Measurements from ENCODE around the gene ATP11A.

Gene ATP11A

DNA sequence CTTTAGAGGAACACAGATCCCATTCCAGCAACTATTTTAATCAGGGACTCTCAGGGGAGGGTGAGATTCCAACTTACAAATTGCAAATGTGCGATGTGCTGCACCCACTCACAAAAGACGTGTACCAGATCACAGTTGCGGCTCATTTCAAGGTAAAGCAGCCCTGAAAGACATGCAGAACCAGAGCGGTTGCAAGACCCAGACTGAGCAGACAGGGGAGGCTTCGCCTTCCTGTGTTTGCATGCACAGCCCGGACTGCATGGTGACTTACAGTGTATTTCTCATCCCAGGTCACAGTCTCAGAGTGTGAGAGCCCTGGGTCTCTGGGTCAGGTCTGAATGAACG, 84.6 kb downstream of the ATP11A start:
- ATAC-seq (ENCODE audit: insufficient read depth, low read depth), result no peak
- no peak for TF ChIP-seq EZH2 (IDR thresholded peaks at IDR 0.05; ENCODE audit: borderline replicate concordance, low read depth, low read length, severe bottlenecking)
- TF ChIP-seq, protein P1, sequence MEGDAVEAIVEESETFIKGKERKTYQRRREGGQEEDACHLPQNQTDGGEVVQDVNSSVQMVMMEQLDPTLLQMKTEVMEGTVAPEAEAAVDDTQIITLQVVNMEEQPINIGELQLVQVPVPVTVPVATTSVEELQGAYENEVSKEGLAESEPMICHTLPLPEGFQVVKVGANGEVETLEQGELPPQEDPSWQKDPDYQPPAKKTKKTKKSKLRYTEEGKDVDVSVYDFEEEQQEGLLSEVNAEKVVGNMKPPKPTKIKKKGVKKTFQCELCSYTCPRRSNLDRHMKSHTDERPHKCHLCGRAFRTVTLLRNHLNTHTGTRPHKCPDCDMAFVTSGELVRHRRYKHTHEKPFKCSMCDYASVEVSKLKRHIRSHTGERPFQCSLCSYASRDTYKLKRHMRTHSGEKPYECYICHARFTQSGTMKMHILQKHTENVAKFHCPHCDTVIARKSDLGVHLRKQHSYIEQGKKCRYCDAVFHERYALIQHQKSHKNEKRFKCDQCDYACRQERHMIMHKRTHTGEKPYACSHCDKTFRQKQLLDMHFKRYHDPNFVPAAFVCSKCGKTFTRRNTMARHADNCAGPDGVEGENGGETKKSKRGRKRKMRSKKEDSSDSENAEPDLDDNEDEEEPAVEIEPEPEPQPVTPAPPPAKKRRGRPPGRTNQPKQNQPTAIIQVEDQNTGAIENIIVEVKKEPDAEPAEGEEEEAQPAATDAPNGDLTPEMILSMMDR (IDR thresholded peaks at IDR 0.05; ENCODE audit: borderline replicate concordance, extremely low read depth, low read length, poor library complexity, severe bottlenecking), result no peak

DNA sequence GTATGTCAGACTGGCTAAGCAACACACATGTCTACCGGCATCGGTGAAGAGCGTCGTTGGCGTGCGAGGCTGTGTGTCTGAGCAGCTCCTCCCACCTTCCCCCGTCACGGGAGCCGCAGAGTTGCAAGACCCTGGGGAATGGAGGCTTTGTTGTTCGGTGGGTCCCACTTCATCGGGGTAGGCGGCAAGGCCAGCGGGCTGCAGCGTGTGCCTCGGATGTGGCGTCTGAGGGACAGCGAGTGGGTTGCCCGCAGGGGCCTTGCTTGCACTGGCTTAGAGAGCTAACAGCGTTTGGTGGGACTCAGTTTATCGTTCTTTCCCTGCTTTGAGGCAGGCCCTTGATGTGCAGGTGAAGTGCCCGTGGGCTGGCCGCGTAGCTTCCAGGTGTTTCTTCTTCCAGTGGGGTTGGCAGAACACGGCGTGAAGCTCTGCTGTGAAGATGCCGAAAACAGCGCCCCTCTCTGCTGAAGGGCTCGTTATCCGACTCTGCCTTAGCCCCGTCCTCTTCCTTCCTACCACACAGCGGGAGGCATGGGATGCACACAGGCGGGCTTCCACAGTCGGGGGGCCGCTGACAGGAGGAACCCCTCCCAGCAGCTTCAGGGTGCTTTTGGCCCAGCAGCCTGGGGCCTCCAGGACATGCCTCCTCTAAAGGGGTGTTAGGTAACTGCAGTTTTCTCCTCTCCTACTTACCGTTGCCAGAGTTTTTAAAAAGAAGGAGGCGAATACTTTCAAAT, 85.2 kb downstream of the ATP11A start:
- Histone ChIP-seq H4K20me1 (ENCODE audit: insufficient read depth, low read length) (peaks cover 63% of the 10 kb centered on the region), H3K4me2 (ENCODE audit: insufficient read depth, low read length) (no peak overlapping the region), H3K4me1 (ENCODE audit: insufficient read depth, low read length) (no peaks in the 10 kb centered on the region), H3K9ac (ENCODE audit: low read depth, low read length) (no peak overlapping the region), H3K27ac (ENCODE audit: low read length) (no peak overlapping the region), H3K27me3 (ENCODE audit: insufficient read depth, low read length, poor library complexity) (no peaks in the 10 kb centered on the region), H3K9me3 (ENCODE audit: insufficient read depth, low read length, severe bottlenecking) (no peaks in the 10 kb centered on the region), H2AFZ (ENCODE audit: low read depth, low read length) (no peak overlapping the region), H3K79me2 (ENCODE audit: insufficient read depth, low read length) (peaks cover 62% of the 10 kb centered on the region), H3K4me3 (ENCODE audit: low read depth in 1 of 2, low read length in 2 of 2) (no peak overlapping the region), H3K36me3 (ENCODE audit: insufficient read depth, low read length) (no peaks in the 10 kb centered on the region)
- no peak for DNase-seq
- TF ChIP-seq EZH2 (IDR thresholded peaks at IDR 0.05; ENCODE audit: borderline replicate concordance, low read depth, low read length, severe bottlenecking), result no peak
- no peak for ATAC-seq (ENCODE audit: insufficient read depth, low read depth)

More for the DNA sequence above, 84.6 kb downstream of the ATP11A start:
- no peak overlapping the region for H3K9ac ChIP-seq (ENCODE audit: low read depth, low read length)
- peaks cover 66% of the 10 kb centered on the region for H3K79me2 ChIP-seq (ENCODE audit: insufficient read depth, low read length)
- no peaks in the 10 kb centered on the region for H3K9me3 ChIP-seq (ENCODE audit: insufficient read depth, low read length, severe bottlenecking)
- H3K36me3 ChIP-seq (ENCODE audit: insufficient read depth, low read length), result no peaks in the 10 kb centered on the region
- no peak for DNase-seq
- H3K27ac ChIP-seq (ENCODE audit: low read length), result no peak overlapping the region
- H3K4me1 ChIP-seq (ENCODE audit: insufficient read depth, low read length), result no peaks in the 10 kb centered on the region
- no peak overlapping the region for H3K4me2 ChIP-seq (ENCODE audit: insufficient read depth, low read length)
- no peaks in the 10 kb centered on the region for H3K27me3 ChIP-seq (ENCODE audit: insufficient read depth, low read length, poor library complexity)
- no peak overlapping the region for H3K4me3 ChIP-seq (ENCODE audit: low read depth in 1 of 2, low read length in 2 of 2)
- H2AFZ ChIP-seq (ENCODE audit: low read depth, low read length), result no peak overlapping the region
- peaks cover 69% of the 10 kb centered on the region for H4K20me1 ChIP-seq (ENCODE audit: insufficient read depth, low read length)

DNA sequence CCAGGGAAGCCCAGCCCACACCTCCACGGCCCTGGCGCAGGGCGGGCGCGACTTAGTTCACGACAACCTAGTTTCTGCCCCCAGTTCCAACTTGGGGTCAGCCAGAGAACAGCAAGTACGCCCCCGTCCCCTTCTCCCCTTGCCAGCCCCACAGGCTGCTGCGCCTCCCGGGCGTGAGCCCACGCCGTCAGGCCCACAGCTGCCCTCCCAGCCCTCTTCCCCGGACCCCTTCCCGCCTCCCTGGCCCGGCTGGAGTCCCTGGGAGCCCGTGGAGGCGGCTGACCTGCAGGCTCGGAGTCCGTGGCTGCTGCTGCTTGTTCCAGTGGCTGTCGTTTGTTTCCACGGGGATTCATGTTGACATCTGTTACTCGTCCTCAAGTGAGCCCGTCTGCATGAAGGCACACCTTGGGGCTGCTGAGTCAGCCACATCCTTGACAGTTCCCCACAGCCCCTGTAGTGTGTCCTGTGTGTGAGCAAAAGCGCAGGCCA, 86.0 kb downstream of the ATP11A start:
- no peaks in the 10 kb centered on the region for H3K27me3 ChIP-seq (ENCODE audit: insufficient read depth, low read length, poor library complexity)
- H2AFZ ChIP-seq (ENCODE audit: low read depth, low read length), result no peak overlapping the region
- no peaks in the 10 kb centered on the region for H3K4me1 ChIP-seq (ENCODE audit: insufficient read depth, low read length)
- H3K4me3 ChIP-seq (ENCODE audit: low read depth in 1 of 2, low read length in 2 of 2), result no peak overlapping the region
- no peak overlapping the region; the same call in 1 of the 2 replicates for H3K27ac ChIP-seq (ENCODE audit: low read length)
- no peaks in the 10 kb centered on the region for H3K36me3 ChIP-seq (ENCODE audit: insufficient read depth, low read length)
- no peaks in the 10 kb centered on the region for H3K9me3 ChIP-seq (ENCODE audit: insufficient read depth, low read length, severe bottlenecking)
- no peak overlapping the region for H3K9ac ChIP-seq (ENCODE audit: low read depth, low read length)
- H3K4me2 ChIP-seq (ENCODE audit: insufficient read depth, low read length), result no peak overlapping the region
- TF ChIP-seq EZH2 (IDR thresholded peaks at IDR 0.05; ENCODE audit: borderline replicate concordance, low read depth, low read length, severe bottlenecking), result no peak
- TF ChIP-seq, protein P1 (IDR thresholded peaks at IDR 0.05; ENCODE audit: borderline replicate concordance, extremely low read depth, low read length, poor library complexity, severe bottlenecking), result no peak
- H4K20me1 ChIP-seq (ENCODE audit: insufficient read depth, low read length), result peaks cover 63% of the 10 kb centered on the region
- ATAC-seq (ENCODE audit: insufficient read depth, low read depth) (no peak), DNase-seq (no peak)
- peaks cover 64% of the 10 kb centered on the region for H3K79me2 ChIP-seq (ENCODE audit: insufficient read depth, low read length)

DNA sequence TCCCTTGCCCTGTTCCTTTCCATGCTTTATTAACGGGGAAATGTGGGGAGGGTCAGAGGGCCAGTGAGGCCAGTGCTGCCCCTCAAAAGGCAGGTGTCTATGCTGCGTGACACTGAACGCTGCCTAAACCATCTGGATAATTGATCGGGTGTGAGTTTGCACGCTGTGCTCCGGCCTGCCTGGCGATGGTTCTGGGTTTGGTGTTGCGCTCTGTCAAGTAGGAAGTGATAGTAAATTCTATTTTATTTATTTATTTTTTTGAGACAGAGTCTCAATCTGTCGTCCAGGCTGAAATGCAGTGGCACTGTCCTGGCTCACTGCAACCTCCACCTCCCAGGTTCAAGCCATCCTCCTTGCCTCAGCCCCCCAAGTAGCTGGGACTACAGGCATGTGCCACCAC, 86.5 kb downstream of the ATP11A start:
- peaks cover 64% of the 10 kb centered on the region for H4K20me1 ChIP-seq (ENCODE audit: insufficient read depth, low read length)
- H3K9ac ChIP-seq (ENCODE audit: low read depth, low read length), result no peak overlapping the region
- H3K4me3 ChIP-seq (ENCODE audit: low read depth in 1 of 2, low read length in 2 of 2), result no peak overlapping the region
- H3K79me2 ChIP-seq (ENCODE audit: insufficient read depth, low read length), result peaks cover 64% of the 10 kb centered on the region
- TF ChIP-seq, protein P1 (IDR thresholded peaks at IDR 0.05; ENCODE audit: borderline replicate concordance, extremely low read depth, low read length, poor library complexity, severe bottlenecking), result no peak
- no peak for TF ChIP-seq EZH2 (IDR thresholded peaks at IDR 0.05; ENCODE audit: borderline replicate concordance, low read depth, low read length, severe bottlenecking)
- no peak overlapping the region for H3K4me2 ChIP-seq (ENCODE audit: insufficient read depth, low read length)
- DNase-seq (no peak), ATAC-seq (ENCODE audit: insufficient read depth, low read depth) (no peak)
- H2AFZ ChIP-seq (ENCODE audit: low read depth, low read length), result no peak overlapping the region
- no peaks in the 10 kb centered on the region for H3K36me3 ChIP-seq (ENCODE audit: insufficient read depth, low read length)
- no peaks in the 10 kb centered on the region for H3K4me1 ChIP-seq (ENCODE audit: insufficient read depth, low read length)
- no peaks in the 10 kb centered on the region for H3K9me3 ChIP-seq (ENCODE audit: insufficient read depth, low read length, severe bottlenecking)
- no peak overlapping the region for H3K27ac ChIP-seq (ENCODE audit: low read length)
- no peaks in the 10 kb centered on the region for H3K27me3 ChIP-seq (ENCODE audit: insufficient read depth, low read length, poor library complexity)

Measured in DND-41 (cell line).